ENCODE results near the gene THBS3.
"Not testable (repeated sequence)": the region's sequence is repeated elsewhere in the genome, so short reads cannot be mapped to it uniquely, and the experiment has no call there.

THBS3 gene

GRCh38 chr1:155206891-155207805, 549 bp downstream of the THBS3 start:
- DNase-seq (ENCODE audit: low read depth), result peak; percentile 89

- DNase-seq (ENCODE audit: low read depth), result no peak
Observed at GRCh38 chr1:155205969-155206593, 1.6 kb downstream of the THBS3 start.

GRCh38 chr1:155205035-155205434, 2.7 kb downstream of the THBS3 start:
- no peak for DNase-seq (ENCODE audit: low read depth)

- no peak for DNase-seq (ENCODE audit: low read depth)
Observed at GRCh38 chr1:155202731-155203515, 4.8 kb downstream of the THBS3 start.

GRCh38 chr1:155202198-155202597, 5.5 kb downstream of the THBS3 start:
- no peak for DNase-seq (ENCODE audit: low read depth)

- no peak for DNase-seq (ENCODE audit: low read depth)
Observed at GRCh38 chr1:155200920-155201319, 6.8 kb downstream of the THBS3 start.

GRCh38 chr1:155199792-155200191, 7.9 kb downstream of the THBS3 start:
- no peak for DNase-seq (ENCODE audit: low read depth)

GRCh38 chr1:155198547-155198906, 9.2 kb downstream of the THBS3 start:
- DNase-seq (ENCODE audit: low read depth), result no peak

GRCh38 chr1:155197901-155198546, 9.7 kb downstream of the THBS3 start:
- DNase-seq (ENCODE audit: low read depth), result no peak

- DNase-seq (ENCODE audit: low read depth), result no peak
Observed at GRCh38 chr1:155196893-155197638, 10.6 kb downstream of the THBS3 start.

- no peak for DNase-seq (ENCODE audit: low read depth)
Observed at GRCh38 chr1:155196103-155196892, 11.4 kb downstream of the THBS3 start.

- DNase-seq (ENCODE audit: low read depth), result peak; percentile 40
Observed at GRCh38 chr1:155195201-155196102, 12.2 kb downstream of the THBS3 start.

GRCh38 chr1:155193991-155194240, 13.8 kb downstream of the THBS3 start:
- DNase-seq (ENCODE audit: low read depth), result not testable (repeated sequence)

GRCh38 chr1:155193275-155193990, 14.3 kb downstream of the THBS3 start:
- peak; percentile 91 for DNase-seq (ENCODE audit: low read depth)

GRCh38 chr1:155192346-155193274, 15.1 kb downstream of the THBS3 start:
- DNase-seq (ENCODE audit: low read depth), result no peak

GRCh38 chr1:155191904-155192303, 15.8 kb downstream of the THBS3 start:
- DNase-seq (ENCODE audit: low read depth), result no peak

GRCh38 chr1:155189926-155190325, 17.8 kb downstream of the THBS3 start:
- not testable (repeated sequence) for DNase-seq (ENCODE audit: low read depth)

- no peak for DNase-seq (ENCODE audit: low read depth)
Observed at GRCh38 chr1:155188268-155188667, 19.4 kb downstream of the THBS3 start.

All from ELR (cell line).